CD4-positive, alpha-beta T cell treated with Interleukin-17A for 4 hours (primary cell): Measurements from ENCODE around the gene GIT2.

ENCODE experiments used
- DNase-seq: peaks from one replicate; pipeline ENCODE4 v3.0.0-alpha.2; 2020; ENCODE audit warnings: mixed read lengths

GIT2 gene

GRCh38 chr12:109968801-109969200, 27.4 kb downstream of the GIT2 start:
- no peak for DNase-seq

GRCh38 chr12:109968032-109968420, 28.1 kb downstream of the GIT2 start:
- no peak for DNase-seq

- no peak for DNase-seq
These were observed 28.7 kb downstream of the GIT2 start for GRCh38 chr12:109967383-109968031.

- no peak for DNase-seq
These were observed 29.6 kb downstream of the GIT2 start for GRCh38 chr12:109966546-109966945.

- DNase-seq = no peak
These were observed 32.3 kb downstream of the GIT2 start for GRCh38 chr12:109963743-109964429.

GRCh38 chr12:109963330-109963729, 32.8 kb downstream of the GIT2 start:
- DNase-seq = no peak

- no peak for DNase-seq
These were observed 33.8 kb downstream of the GIT2 start for GRCh38 chr12:109962398-109962797.

- DNase-seq = no peak
These were observed 34.6 kb downstream of the GIT2 start for GRCh38 chr12:109961612-109962011.

- no peak for DNase-seq
These were observed 35.0 kb downstream of the GIT2 start for GRCh38 chr12:109961201-109961600.

GRCh38 chr12:109959411-109960093, 36.6 kb downstream of the GIT2 start:
- DNase-seq = no peak

GRCh38 chr12:109958374-109958773, 37.8 kb downstream of the GIT2 start:
- DNase-seq = no peak

- no peak for DNase-seq
These were observed 42.5 kb downstream of the GIT2 start for GRCh38 chr12:109953656-109954055.

GRCh38 chr12:109952873-109953272, 43.3 kb downstream of the GIT2 start:
- DNase-seq = no peak

GRCh38 chr12:109952160-109952858, 43.9 kb downstream of the GIT2 start:
- no peak for DNase-seq

GRCh38 chr12:109951751-109952150, 44.4 kb downstream of the GIT2 start:
- no peak for DNase-seq

- no peak for DNase-seq
These were observed 45.0 kb downstream of the GIT2 start for GRCh38 chr12:109951136-109951535.

- DNase-seq = no peak
These were observed 45.5 kb downstream of the GIT2 start for GRCh38 chr12:109950625-109951024.

GRCh38 chr12:109949089-109949488, 47.1 kb downstream of the GIT2 start:
- DNase-seq = no peak

GRCh38 chr12:109948368-109948767, 47.8 kb downstream of the GIT2 start:
- no peak for DNase-seq

- no peak for DNase-seq
These were observed 48.6 kb downstream of the GIT2 start for GRCh38 chr12:109947521-109947920.

GRCh38 chr12:109946913-109947312, 49.3 kb downstream of the GIT2 start:
- DNase-seq = no peak

- DNase-seq = peak; percentile 44
These were observed 49.7 kb downstream of the GIT2 start for GRCh38 chr12:109946505-109946904.

- DNase-seq = no peak
These were observed 51.4 kb downstream of the GIT2 start for GRCh38 chr12:109944561-109945359.
